Tibial nerve (tissue), 4 donors: ENCODE results near the gene KLHL30. TPM values are rescaled to one million over a fixed set of nuclear protein-coding genes. Genes with fewer than 3 reads are reported as not detected.

Experiments
- DNase-seq, 2 donors: peaks; one replicate each; pipeline ENCODE4 v3.0.0-alpha.2; 2019; ENCODE audit warnings: low spot score in 2 of 2
- H3K27ac ChIP-seq, 4 donors: fragments of 200-600 bp; sonication (generic) in 3 of 4; one replicate each; pipeline ENCODE4 v1.5.1; 2017 to 2019; ENCODE audit warnings: mild to moderate bottlenecking in 1 of 4
- H3K27me3 ChIP-seq, 2 donors: fragments of 200-600 bp; sonication (generic) in 1 of 2; one replicate each; pipeline versions ENCODE4 v1.5.1 to v1.6.0; 2017 to 2019
- H3K36me3 ChIP-seq, 3 donors: fragments of 200-600 bp; sonication (generic); one replicate each; pipeline ENCODE4 v1.5.1; 2018 to 2019
- H3K4me1 ChIP-seq, 4 donors: fragments of 200-600 bp; sonication (generic) in 3 of 4; one replicate each; pipeline ENCODE4 v1.5.1; 2017 to 2019
- H3K4me3 ChIP-seq, 4 donors: fragments of 200-600 bp; sonication (generic) in 3 of 4; one replicate each; pipeline ENCODE4 v1.5.1; 2017 to 2019; ENCODE audit warnings: mild to moderate bottlenecking in 1 of 4, moderate library complexity in 1 of 4
- H3K9me3 ChIP-seq, 4 donors: fragments of 200-600 bp; sonication (generic) in 3 of 4; one replicate each; pipeline ENCODE4 v1.5.1; 2017 to 2019
- CTCF ChIP-seq, 5 experiments: fragments of 200-600 bp in 3 of 5; fragments of 450-650 bp in 2 of 5; sonication (generic) in 3 of 5; IDR thresholded peaks; one replicate each; pipeline ENCODE4 v1.5.1; 2016 to 2019; ENCODE audit warnings: antibody characterized with exemption in 5 of 5, mild to moderate bottlenecking in 3 of 5, moderate library complexity in 2 of 5
- EP300 ChIP-seq, 2 donors: sonication (generic); formaldehyde crosslinking; IDR thresholded peaks; one replicate each; pipeline ENCODE4 v1.6.1; 2017; ENCODE audit warnings: antibody characterized with exemption in 2 of 2, mild to moderate bottlenecking in 1 of 2
- POLR2A ChIP-seq, 2 donors: fragments of 450-650 bp; IDR thresholded peaks; one replicate each; pipeline ENCODE4 v1.6.1; 2017; ENCODE audit warnings: antibody characterized with exemption in 2 of 2, mild to moderate bottlenecking in 2 of 2, moderate library complexity in 2 of 2
- WGBS, 2 donors: methylation state at CpG; one replicate each; pipeline ENCODE4 v1.1.5; 2018; 5-methylcytosine and 5-hydroxymethylcytosine counted together
- total RNA-seq, 4 donors: library from RNA; depleted of rRNA; stranded (reverse); fragments of >200 nt; gene quantifications; one replicate each; pipeline ENCODE4 v1.1.0, GENCODE V29; 2016

Gene KLHL30
- total RNA-seq, 4 donors from 2014 or later, result 0.63 to 2.1 (median 1.6) TPM

GRCh38 chr2:238183821-238184220, 45.4 kb downstream of the KLHL30 start:
- Histone ChIP-seq H3K4me3 (no peak overlapping the region), H3K4me1 (peaks cover 0 to 6% (median 2%) of the 10 kb centered on the region in 4 donors), H3K27me3 (no peaks in the 10 kb centered on the region), H3K36me3 (peaks cover 10 to 99% (median 38%) of the 10 kb centered on the region in 3 donors), H3K9me3 (no peaks in the 10 kb centered on the region), H3K27ac (no peak overlapping the region)
- DNase-seq, result no peak
- WGBS, 2 donors, result 80 to 81% methylated on average over 4 of the region's 4 CpGs
- TF ChIP-seq POLR2A (IDR thresholded peaks at IDR 0.05) (no peak), CTCF (IDR thresholded peaks at IDR 0.05) (no peak), EP300 (IDR thresholded peaks at IDR 0.05) (no peak)

- 61 to 75% methylated on average over 17 of the region's 17 CpGs for WGBS, 2 donors
- TF ChIP-seq EP300 (IDR thresholded peaks at IDR 0.05) (no peak), CTCF (IDR thresholded peaks at IDR 0.05) (no peak), POLR2A (IDR thresholded peaks at IDR 0.05) (no peak)
- Histone ChIP-seq H3K4me1 (peaks cover 0 to 6% (median 2%) of the 10 kb centered on the region in 4 donors), H3K27me3 (no peaks in the 10 kb centered on the region), H3K27ac (peak overlapping the region; percentile 25 to 76 (median 48)), H3K4me3 (no peak overlapping the region), H3K9me3 (no peaks in the 10 kb centered on the region), H3K36me3 (peaks cover 3 to 98% (median 18%) of the 10 kb centered on the region in 3 donors)
- DNase-seq, result no peak
Measured at GRCh38 chr2:238187618-238188548, 49.4 kb downstream of the KLHL30 start.

- Histone ChIP-seq H3K27me3 (no peaks in the 10 kb centered on the region), H3K27ac (no peak overlapping the region), H3K36me3 (peaks cover 3 to 91% (median 19%) of the 10 kb centered on the region in 3 donors), H3K4me1 (peaks cover 0 to 6% (median 2%) of the 10 kb centered on the region in 4 donors), H3K9me3 (no peaks in the 10 kb centered on the region), H3K4me3 (no peak overlapping the region)
- 94 to 97% methylated on average over 2 of the region's 2 CpGs for WGBS, 2 donors
- no peak for DNase-seq
- no peak for TF ChIP-seq POLR2A (IDR thresholded peaks at IDR 0.05)
- TF ChIP-seq CTCF (IDR thresholded peaks at IDR 0.05), result no peak
- TF ChIP-seq EP300 (IDR thresholded peaks at IDR 0.05), result no peak
Measured at GRCh38 chr2:238190445-238190844, 52.0 kb downstream of the KLHL30 start.

Other genes starting within 250 kb of the KLHL30 start
- gene UBE2F, start 171.7 kb upstream of the KLHL30 start, total RNA-seq, result 10 to 100 TPM; 35.1 to 73.8 (median 41.2) TPM
- gene SCLY, start 77.7 kb upstream of the KLHL30 start, total RNA-seq, result 10 to 100 TPM; 13.6 to 23.3 (median 17.6) TPM
- 1 to 10 TPM in 1 of 4 donors, under 1 TPM in 1, not detected in 2; 0.44 to 2.1 TPM for gene ESPNL, start 38.3 kb upstream of the KLHL30 start, total RNA-seq
- gene ERFE, start 20.3 kb downstream of the KLHL30 start, total RNA-seq, result not detected
- gene ILKAP, start 65.0 kb downstream of the KLHL30 start, total RNA-seq, result 10 to 100 TPM; 40.8 to 53.1 (median 47.9) TPM
- 10 to 100 TPM in 2 of 4 donors, 1 to 10 TPM in 2; 4.4 to 18.6 (median 12.4) TPM for gene HES6, start 101.4 kb downstream of the KLHL30 start, total RNA-seq
- gene PER2, start 149.9 kb downstream of the KLHL30 start, total RNA-seq, result 10 to 100 TPM in 2 of 4 donors, 1 to 10 TPM in 2; 8.2 to 18.6 (median 9.8) TPM
- 10 to 100 TPM; 11.6 to 17.4 (median 15.7) TPM for gene TRAF3IP1, start 181.8 kb downstream of the KLHL30 start, total RNA-seq